Measurements from ENCODE around the gene MFAP1.
"Not testable (repeated sequence)": the region's sequence is repeated elsewhere in the genome, so short reads cannot be mapped to it uniquely, and the experiment has no call there.

The MFAP1 gene

DNA sequence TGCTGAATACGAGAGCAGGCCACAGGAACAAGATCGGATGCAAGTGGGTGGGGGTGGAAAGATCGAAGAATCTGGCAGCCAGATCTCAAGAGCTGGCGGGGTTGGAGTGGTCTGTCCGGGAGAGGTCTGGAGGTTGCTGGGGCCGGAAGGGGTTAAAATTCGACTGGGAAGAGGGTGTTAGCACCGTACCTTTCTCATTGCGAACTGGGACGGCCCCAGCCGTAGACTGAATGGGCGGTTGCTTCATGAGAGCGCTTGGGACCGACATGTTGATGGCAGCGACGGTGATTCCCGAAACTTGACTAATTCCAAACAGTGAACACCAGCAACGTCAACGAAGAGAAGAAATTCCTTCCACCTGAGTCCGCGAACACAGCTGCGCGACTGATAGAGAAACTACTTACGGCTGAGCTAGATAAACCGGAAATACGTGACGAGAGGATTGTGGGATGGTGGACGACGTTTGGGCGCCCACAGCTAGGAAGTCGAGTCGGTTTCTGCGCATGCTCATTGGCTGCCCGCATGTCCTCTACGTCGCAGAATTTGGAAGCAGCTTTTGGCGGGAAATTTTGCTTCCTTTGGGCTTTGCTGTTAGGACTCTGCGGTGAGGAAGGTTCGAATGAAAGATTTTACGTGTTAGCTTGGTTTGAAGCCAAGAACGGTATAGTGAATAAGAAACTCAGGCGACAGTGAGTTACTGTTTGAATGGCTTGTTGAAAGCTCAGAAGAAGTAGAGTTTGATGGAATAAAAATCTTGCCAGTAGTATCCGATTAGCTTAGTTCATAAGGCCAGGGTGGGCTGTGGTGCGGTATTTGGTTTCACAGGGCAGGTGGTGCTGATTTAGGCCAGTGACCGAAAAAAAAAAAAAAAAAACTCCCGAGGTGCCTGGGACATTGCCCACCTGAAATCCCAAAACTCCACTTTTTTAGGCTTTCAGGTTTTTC lies at the start of gene MFAP1:
Gene MFAP1 (minus strand): TSS at position 389 of the 945 bp plus-strand sequence. CDS start 121 bp downstream, at position 268.
- Histone ChIP-seq H3K4me1 (ENCODE audit: control insufficient read depth, insufficient read depth, low read length, unreplicated experiment) (peaks cover 21% of the 10 kb centered on the region), H2AFZ (ENCODE audit: low read length, unreplicated experiment) (peak within 1 kb of the TSS; percentile 70), H3K27ac (ENCODE audit: low read depth, low read length) (peak within 1 kb of the TSS; percentile 89), H3K4me3 (ENCODE audit: low read depth, low read length) (peak within 1 kb of the TSS; percentile 90), H3K79me2 (ENCODE audit: control insufficient read depth, insufficient read depth, low read length, unreplicated experiment) (peaks cover 72% of the 10 kb centered on the region), H3K36me3 (ENCODE audit: insufficient read depth, low read length) (no peaks in the 10 kb centered on the region), H3K27me3 (ENCODE audit: insufficient read depth, low read length) (no peaks in the 10 kb centered on the region)

DNA sequence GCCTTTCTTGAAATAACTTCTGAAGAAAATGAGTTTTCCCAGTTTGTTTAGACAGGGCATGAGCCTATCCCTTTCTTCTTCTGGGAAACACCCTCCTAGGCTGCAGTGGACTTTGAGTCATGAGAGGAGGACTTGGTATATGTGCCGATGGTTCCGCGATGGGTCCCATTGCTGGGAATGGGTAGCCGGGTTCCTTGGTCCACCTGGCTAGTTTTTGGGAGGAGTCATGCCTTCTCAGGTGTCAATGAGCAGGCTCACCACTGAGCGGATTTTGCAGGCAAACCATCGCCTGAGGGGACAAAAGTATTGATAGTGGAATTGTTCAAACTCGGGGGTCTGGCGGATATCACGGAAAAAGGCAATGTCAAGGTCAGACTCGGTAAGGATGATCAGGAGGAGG lies 49.2 kb upstream of the MFAP1 start:
- Histone ChIP-seq H3K36me3 (ENCODE audit: insufficient read depth, low read length) (peaks cover 6% of the 10 kb centered on the region; the same call in 1 of the 2 replicates), H3K27me3 (ENCODE audit: insufficient read depth, low read length) (no peaks in the 10 kb centered on the region), H3K27ac (ENCODE audit: low read depth, low read length) (no peak overlapping the region), H3K4me1 (ENCODE audit: control insufficient read depth, insufficient read depth, low read length, unreplicated experiment) (no peaks in the 10 kb centered on the region), H3K4me3 (ENCODE audit: low read depth, low read length) (no peak overlapping the region), H3K79me2 (ENCODE audit: control insufficient read depth, insufficient read depth, low read length, unreplicated experiment) (no peaks in the 10 kb centered on the region), H2AFZ (ENCODE audit: low read length, unreplicated experiment) (no peak overlapping the region)

- H3K79me2 ChIP-seq (ENCODE audit: control insufficient read depth, insufficient read depth, low read length, unreplicated experiment), result no peaks in the 10 kb centered on the region
- H3K27me3 ChIP-seq (ENCODE audit: insufficient read depth, low read length), result no peaks in the 10 kb centered on the region
- H3K36me3 ChIP-seq (ENCODE audit: insufficient read depth, low read length), result peaks cover 6% of the 10 kb centered on the region
- H3K4me1 ChIP-seq (ENCODE audit: control insufficient read depth, insufficient read depth, low read length, unreplicated experiment), result no peaks in the 10 kb centered on the region
- no peak overlapping the region for H3K4me3 ChIP-seq (ENCODE audit: low read depth, low read length)
- H3K27ac ChIP-seq (ENCODE audit: low read depth, low read length), result no peak overlapping the region
- H2AFZ ChIP-seq (ENCODE audit: low read length, unreplicated experiment), result no peak overlapping the region
Observed at GRCh38 chr15:43872416-43873020, 48.0 kb upstream of the MFAP1 start.

- no peaks in the 10 kb centered on the region for H3K4me1 ChIP-seq (ENCODE audit: control insufficient read depth, insufficient read depth, low read length, unreplicated experiment)
- H2AFZ ChIP-seq (ENCODE audit: low read length, unreplicated experiment), result no peak overlapping the region
- no peaks in the 10 kb centered on the region for H3K27me3 ChIP-seq (ENCODE audit: insufficient read depth, low read length)
- peaks cover 6% of the 10 kb centered on the region for H3K36me3 ChIP-seq (ENCODE audit: insufficient read depth, low read length)
- no peak overlapping the region for H3K27ac ChIP-seq (ENCODE audit: low read depth, low read length)
- H3K79me2 ChIP-seq (ENCODE audit: control insufficient read depth, insufficient read depth, low read length, unreplicated experiment), result no peaks in the 10 kb centered on the region
- no peak overlapping the region for H3K4me3 ChIP-seq (ENCODE audit: low read depth, low read length)
Observed at GRCh38 chr15:43871835-43872234, 47.3 kb upstream of the MFAP1 start.

- no peak overlapping the region for H3K4me3 ChIP-seq (ENCODE audit: low read depth, low read length)
- no peaks in the 10 kb centered on the region for H3K27me3 ChIP-seq (ENCODE audit: insufficient read depth, low read length)
- peaks cover 6% of the 10 kb centered on the region for H3K36me3 ChIP-seq (ENCODE audit: insufficient read depth, low read length)
- no peak overlapping the region for H3K27ac ChIP-seq (ENCODE audit: low read depth, low read length)
- no peaks in the 10 kb centered on the region for H3K4me1 ChIP-seq (ENCODE audit: control insufficient read depth, insufficient read depth, low read length, unreplicated experiment)
- H3K79me2 ChIP-seq (ENCODE audit: control insufficient read depth, insufficient read depth, low read length, unreplicated experiment), result no peaks in the 10 kb centered on the region
- H2AFZ ChIP-seq (ENCODE audit: low read length, unreplicated experiment), result no peak overlapping the region
Observed at GRCh38 chr15:43868406-43868805, 43.9 kb upstream of the MFAP1 start.

- H3K4me1 ChIP-seq (ENCODE audit: control insufficient read depth, insufficient read depth, low read length, unreplicated experiment), result no peaks in the 10 kb centered on the region
- peaks cover 6% of the 10 kb centered on the region for H3K36me3 ChIP-seq (ENCODE audit: insufficient read depth, low read length)
- no peaks in the 10 kb centered on the region for H3K79me2 ChIP-seq (ENCODE audit: control insufficient read depth, insufficient read depth, low read length, unreplicated experiment)
- no peaks in the 10 kb centered on the region for H3K27me3 ChIP-seq (ENCODE audit: insufficient read depth, low read length)
- H3K27ac ChIP-seq (ENCODE audit: low read depth, low read length), result no peak overlapping the region
- no peak overlapping the region for H2AFZ ChIP-seq (ENCODE audit: low read length, unreplicated experiment)
- H3K4me3 ChIP-seq (ENCODE audit: low read depth, low read length), result no peak overlapping the region
Observed at GRCh38 chr15:43867096-43867495, 42.6 kb upstream of the MFAP1 start.

DNA sequence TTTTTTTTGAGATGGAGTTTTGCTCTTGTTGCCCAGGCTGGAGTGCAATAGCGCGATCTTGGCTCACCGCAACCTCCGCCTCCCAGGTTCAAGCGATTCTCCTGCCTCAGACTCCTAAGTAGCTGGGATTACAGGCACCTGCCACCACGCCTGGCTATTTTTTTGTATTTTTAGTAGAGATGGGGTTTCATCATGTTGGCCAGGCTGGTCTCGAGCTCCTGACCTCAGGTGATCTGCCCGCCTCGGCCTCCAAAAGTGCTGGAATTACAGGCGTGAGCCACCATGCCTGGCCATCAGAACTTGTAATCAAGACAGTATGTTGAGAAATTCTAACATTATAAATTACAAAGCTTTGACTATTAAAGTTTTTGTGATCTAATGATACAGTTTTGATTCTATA lies 42.1 kb upstream of the MFAP1 start:
- H3K27me3 ChIP-seq (ENCODE audit: insufficient read depth, low read length); H3K27ac ChIP-seq (ENCODE audit: low read depth, low read length); H2AFZ ChIP-seq (ENCODE audit: low read length, unreplicated experiment); H3K36me3 ChIP-seq (ENCODE audit: insufficient read depth, low read length); H3K79me2 ChIP-seq (ENCODE audit: control insufficient read depth, insufficient read depth, low read length, unreplicated experiment); H3K4me3 ChIP-seq (ENCODE audit: low read depth, low read length); H3K4me1 ChIP-seq (ENCODE audit: control insufficient read depth, insufficient read depth, low read length, unreplicated experiment): not testable (repeated sequence)

DNA sequence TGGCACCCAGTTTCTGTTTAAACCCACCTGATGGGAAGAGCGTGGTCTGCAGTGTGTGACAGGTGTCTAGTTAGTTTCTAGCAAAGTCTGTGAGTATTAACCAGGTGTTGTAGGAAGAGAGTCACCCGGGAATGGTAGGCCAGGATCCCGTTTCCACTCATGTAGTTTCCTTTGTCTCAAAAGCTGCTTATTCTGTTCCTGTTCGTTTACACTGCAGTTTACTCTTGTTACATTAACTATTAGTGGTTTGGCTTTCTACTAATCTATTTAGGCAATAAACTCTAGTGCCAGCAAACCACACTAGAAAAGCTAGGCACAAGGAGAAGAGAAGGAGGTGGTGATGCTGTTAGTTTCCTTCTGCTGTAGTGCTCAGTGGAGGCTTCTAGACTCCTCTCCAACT lies 35.1 kb upstream of the MFAP1 start:
- H3K27ac ChIP-seq (ENCODE audit: low read depth, low read length), result no peak overlapping the region
- no peaks in the 10 kb centered on the region for H3K27me3 ChIP-seq (ENCODE audit: insufficient read depth, low read length)
- peaks cover 18% of the 10 kb centered on the region for H3K36me3 ChIP-seq (ENCODE audit: insufficient read depth, low read length)
- peaks cover 3% of the 10 kb centered on the region for H3K4me1 ChIP-seq (ENCODE audit: control insufficient read depth, insufficient read depth, low read length, unreplicated experiment)
- no peaks in the 10 kb centered on the region for H3K79me2 ChIP-seq (ENCODE audit: control insufficient read depth, insufficient read depth, low read length, unreplicated experiment)
- H2AFZ ChIP-seq (ENCODE audit: low read length, unreplicated experiment), result no peak overlapping the region
- H3K4me3 ChIP-seq (ENCODE audit: low read depth, low read length), result no peak overlapping the region

DNA sequence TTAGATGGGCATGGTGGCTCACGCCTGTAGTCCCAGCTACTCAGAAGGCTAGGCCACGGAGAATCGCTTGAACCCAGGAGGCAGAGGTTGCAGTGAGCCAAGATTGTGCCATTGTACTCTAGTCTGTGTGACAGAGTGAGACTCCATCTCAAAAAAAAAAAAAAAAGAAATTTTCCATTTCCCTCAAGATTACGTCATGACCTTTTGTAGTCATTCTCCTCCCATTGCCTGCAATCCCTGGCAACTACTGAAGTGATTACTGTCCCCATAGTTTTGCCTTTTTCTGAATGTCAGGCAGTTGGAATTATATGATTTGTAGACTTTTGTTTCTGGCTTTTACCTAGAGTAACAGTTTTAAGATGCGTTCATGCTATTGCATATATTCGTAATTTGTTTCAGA lies 30.3 kb upstream of the MFAP1 start:
- H3K36me3 ChIP-seq (ENCODE audit: insufficient read depth, low read length), result peaks cover 36% of the 10 kb centered on the region

DNA sequence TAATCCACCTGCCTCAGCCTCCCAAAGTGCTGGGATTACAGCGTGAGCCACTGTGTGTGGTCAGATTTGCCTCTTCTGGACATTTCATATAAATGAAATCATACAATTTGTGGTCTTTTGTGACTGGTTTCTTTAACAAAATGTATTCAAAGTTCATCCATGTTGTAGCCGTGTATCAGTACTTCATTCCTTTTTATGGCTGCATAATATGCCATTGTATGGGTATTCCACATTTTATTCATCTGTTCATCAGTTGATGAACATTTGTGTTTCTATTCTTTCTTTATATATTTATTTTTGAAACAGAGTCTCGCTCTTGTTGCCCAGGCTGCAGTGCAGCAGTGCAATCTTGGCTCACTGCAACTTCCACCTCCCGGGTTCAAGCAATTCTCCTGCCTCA lies 28.1 kb upstream of the MFAP1 start:
- Histone ChIP-seq H3K27ac (ENCODE audit: low read depth, low read length) (no peak overlapping the region), H2AFZ (ENCODE audit: low read length, unreplicated experiment) (no peak overlapping the region), H3K79me2 (ENCODE audit: control insufficient read depth, insufficient read depth, low read length, unreplicated experiment) (no peaks in the 10 kb centered on the region)

More for the DNA sequence above, 30.3 kb upstream of the MFAP1 start:
- Histone ChIP-seq H3K79me2 (ENCODE audit: control insufficient read depth, insufficient read depth, low read length, unreplicated experiment) (no peaks in the 10 kb centered on the region), H3K4me3 (ENCODE audit: low read depth, low read length) (no peak overlapping the region), H2AFZ (ENCODE audit: low read length, unreplicated experiment) (no peak overlapping the region), H3K27ac (ENCODE audit: low read depth, low read length) (peak overlapping the region; percentile 37; the same call in 1 of the 2 replicates), H3K27me3 (ENCODE audit: insufficient read depth, low read length) (no peaks in the 10 kb centered on the region), H3K4me1 (ENCODE audit: control insufficient read depth, insufficient read depth, low read length, unreplicated experiment) (peaks cover 3% of the 10 kb centered on the region)

DNA sequence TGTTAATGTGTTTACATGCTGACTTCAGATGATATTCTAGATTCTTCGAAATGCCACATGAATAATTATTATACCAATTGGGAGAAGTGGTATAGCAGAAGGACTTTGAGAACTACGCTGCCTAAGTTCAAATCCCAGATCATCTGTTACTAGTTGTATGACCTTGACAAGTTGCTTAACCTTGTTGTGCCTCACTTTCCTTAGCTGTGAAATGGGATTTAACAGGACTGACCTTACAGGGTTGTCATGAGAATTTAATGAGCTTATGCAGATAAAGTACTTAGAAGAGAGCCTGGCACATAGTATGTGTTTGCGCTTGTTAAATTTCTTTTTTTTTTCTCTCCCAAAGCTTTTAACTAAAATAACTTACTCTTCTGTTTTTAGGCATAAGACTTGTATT lies 26.8 kb upstream of the MFAP1 start:
- Histone ChIP-seq H3K79me2 (ENCODE audit: control insufficient read depth, insufficient read depth, low read length, unreplicated experiment) (no peaks in the 10 kb centered on the region), H2AFZ (ENCODE audit: low read length, unreplicated experiment) (no peak overlapping the region), H3K4me3 (ENCODE audit: low read depth, low read length) (no peak overlapping the region), H3K4me1 (ENCODE audit: control insufficient read depth, insufficient read depth, low read length, unreplicated experiment) (peaks cover 3% of the 10 kb centered on the region), H3K27ac (ENCODE audit: low read depth, low read length) (no peak overlapping the region), H3K27me3 (ENCODE audit: insufficient read depth, low read length) (no peaks in the 10 kb centered on the region), H3K36me3 (ENCODE audit: insufficient read depth, low read length) (peaks cover 22% of the 10 kb centered on the region)

More for the DNA sequence above, 28.1 kb upstream of the MFAP1 start:
- H3K4me3 ChIP-seq (ENCODE audit: low read depth, low read length), result no peak overlapping the region
- H3K36me3 ChIP-seq (ENCODE audit: insufficient read depth, low read length), result peaks cover 28% of the 10 kb centered on the region
- H3K27me3 ChIP-seq (ENCODE audit: insufficient read depth, low read length), result no peaks in the 10 kb centered on the region
- H3K4me1 ChIP-seq (ENCODE audit: control insufficient read depth, insufficient read depth, low read length, unreplicated experiment), result peaks cover 3% of the 10 kb centered on the region

Data from ACC112 (cell line).